Heart left ventricle (tissue), 13 donors: ENCODE data around the gene LBP.
A peak's percentile ranks its signal among the peaks of the same experiment; 100 is the strongest.

ENCODE experiments used
- CTCF ChIP-seq, 12 donors: fragments of 200-600 bp; sonication (generic) in 4 of 12; IDR thresholded peaks; one replicate each; pipeline versions ENCODE4 v1.5.0 to v1.8.0; 2018 to 2022; ENCODE audit warnings: antibody characterized with exemption in 12 of 12, mild to moderate bottlenecking in 5 of 12
- POLR2A ChIP-seq, 2 donors: fragments of 450-650 bp; IDR thresholded peaks; one replicate each; pipeline ENCODE4 v1.6.1; 2017; ENCODE audit warnings: antibody characterized with exemption in 2 of 2, mild to moderate bottlenecking in 2 of 2, moderate library complexity in 2 of 2
- donor health status: ischemic (EF 13 %, LVEDD 7.1; RV severe dilation, severe dysfunction).
- donor health status: DM: no; HTN: yes; CAD: no.
- donor health status: DM: no; HTN: no; CAD: no.
- donor health status: ischemic (EF 25% LVEDD 6.9; RV normal size, moderate dysfunction).
- donor health status: ischemic (EF 25% LVEDD 5.7; RV mildly dilated, moderate dysfunction).
- donor health status: ischemic (EF 35%, LVEDD 5.7; RV mildly dilated, moderate dysfunction).
- donor health status: nonischemic (EF 11% LVEDD 7.7; RV severe dilation, severe dysfunction).
- donor health status: DM: yes; HTN: yes; CAD: no.
- donor health status: PGD.
- donor health status: ischemic (EF 29% LVEDD 5.4; RV normal size, mild dysfunction).
- donor health status: nonischemic (EF 23%, LVEDD 6.1; RV moderate dilation, normal function).

DNA sequence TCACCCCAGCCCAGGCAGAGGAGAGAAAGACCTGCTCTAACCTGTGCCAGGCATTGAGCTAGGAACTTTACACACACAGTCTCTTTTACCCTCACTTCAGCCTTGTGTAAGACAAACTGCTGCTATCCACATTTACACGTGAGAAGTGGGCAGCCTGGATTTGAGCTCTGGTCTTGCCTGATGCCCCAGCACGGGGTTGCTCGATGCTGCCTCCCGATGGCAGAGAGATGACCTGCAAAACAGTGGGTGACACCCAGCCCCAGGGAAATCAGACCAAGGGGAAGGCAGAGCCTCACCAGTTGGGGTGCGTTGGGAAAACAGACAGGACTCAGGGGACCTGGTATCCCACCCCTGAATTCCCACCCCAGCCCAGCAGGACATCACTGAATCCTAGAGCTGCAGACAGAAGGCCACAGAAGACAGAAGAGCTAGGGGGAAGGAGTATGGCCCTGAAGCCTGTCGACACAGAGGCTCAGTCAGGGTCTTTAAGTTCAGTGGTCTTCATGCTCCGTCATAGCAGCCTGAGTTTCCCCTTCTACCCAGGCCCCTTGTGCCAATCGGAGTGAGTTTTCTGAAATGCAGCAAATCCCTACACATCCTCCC is 41.3 kb upstream of the LBP start:
- TF ChIP-seq CTCF (IDR thresholded peaks at IDR 0.05) (peak in 6 of 12 donors; percentile 31 to 40 (median 34)), POLR2A (IDR thresholded peaks at IDR 0.05) (no peak)
